ENCODE results near the gene ICAM1. TPM values are rescaled to one million over a fixed set of nuclear protein-coding genes. Genes with fewer than 3 reads are reported as not detected.
A peak's percentile ranks its signal among the peaks of the same experiment; 100 is the strongest.

The ICAM1 gene
- total and polyA plus RNA-seq, 2 of the 13 experiments (the other 11 are each of a cell fraction or from before 2014, with no cell fraction given) = 37.9 to 98.4 TPM

GRCh38 chr19:10320602-10321416 is 49.9 kb downstream of the ICAM1 start:
- ATAC-seq (peak; percentile 4; the same call in 2 of the 3 replicates), DNase-seq (ENCODE audit: low spot score) (no peak), FAIRE-seq (no peak)
- Histone ChIP-seq H3K36me3 (replicated peaks in 1 of 2; ENCODE audit: control insufficient read depth in 1 of 2, insufficient read depth in 2 of 2, low read length in 2 of 2) (peaks cover 32 to 75% of the 10 kb centered on the region in 2 experiments), H3K4me3 (replicated peaks in 1 of 3; ENCODE audit: insufficient read depth in 1 of 3, low read depth in 2 of 3, low read length in 3 of 3) (no peak overlapping the region), H4K20me1 (ENCODE audit: insufficient read depth, low read length) (no peaks in the 10 kb centered on the region; the same call in 1 of the 2 replicates), H3K79me2 (ENCODE audit: insufficient read depth, low read length) (no peaks in the 10 kb centered on the region), H3K9ac (ENCODE audit: insufficient read depth, low read depth, low read length) (no peak overlapping the region), H2AFZ (ENCODE audit: low read length) (no peak overlapping the region), H3K27ac (ENCODE audit: extremely low read length, insufficient read depth, low read length) (no peak overlapping the region), H3K4me2 (ENCODE audit: low read depth, low read length) (no peak overlapping the region), H3K27me3 (ENCODE audit: control insufficient read depth in 1 of 2, insufficient read depth in 2 of 2, low read length in 2 of 2) (no peaks in the 10 kb centered on the region), H3K4me1 (ENCODE audit: insufficient read depth, low read length) (peaks cover 6% of the 10 kb centered on the region), H3K9me3 (ENCODE audit: low read length) (no peaks in the 10 kb centered on the region)
- TF ChIP-seq RBFOX2 (IDR thresholded peaks at IDR 0.05; ENCODE audit: low read depth, low read length) (peak; percentile 62), ZNF124 (CRISPR knock-in tag; IDR thresholded peaks at IDR 0.05) (no peak), WIZ (CRISPR knock-in tag; IDR thresholded peaks at IDR 0.05) (no peak), POLR2AphosphoS2 (IDR thresholded peaks at IDR 0.05; ENCODE audit: low read depth, low read length) (no peak)
- ChIA-PET POLR2A (interaction anchor here (0.6 to 2.4 kb wide), 2 partner anchors 11 to 15 kb away, joined by 3 to 10 read pairs; no protein-coding TSS in a partner anchor), CTCF (ENCODE audit: low intra/inter-chr PET ratio, low total read pairs) (no interaction called here)
- intact Hi-C loops (cut with micrococcal nuclease; ENCODE audit: unreplicated experiment) (no loop called here), in situ Hi-C loops (cut with HindIII; ENCODE audit: extremely low pct_ligation_motif_present, low pct_unique_long_range_greater_than_20kb) (no loop called here)
- no TSS peak for BruUV-seq (replicated peaks)
- 97% methylated on average over 11 of the region's 32 CpGs for WGBS (ENCODE audit: low lambda C conversion rate)

- intact Hi-C loops (cut with micrococcal nuclease; ENCODE audit: unreplicated experiment) = no loop called here
- FAIRE-seq = no peak
- Histone ChIP-seq H2AFZ (ENCODE audit: low read length) (no peak overlapping the region), H3K27ac (ENCODE audit: extremely low read length, insufficient read depth, low read length) (no peak overlapping the region), H3K79me2 (ENCODE audit: insufficient read depth, low read length) (no peaks in the 10 kb centered on the region), H3K4me3 (replicated peaks in 1 of 3; ENCODE audit: insufficient read depth in 1 of 3, low read depth in 2 of 3, low read length in 3 of 3) (no peak overlapping the region), H3K9me3 (ENCODE audit: low read length) (no peaks in the 10 kb centered on the region), H3K4me2 (ENCODE audit: low read depth, low read length) (no peak overlapping the region), H3K27me3 (ENCODE audit: control insufficient read depth in 1 of 2, insufficient read depth in 2 of 2, low read length in 2 of 2) (no peaks in the 10 kb centered on the region), H4K20me1 (ENCODE audit: insufficient read depth, low read length) (no peaks in the 10 kb centered on the region), H3K4me1 (ENCODE audit: insufficient read depth, low read length) (no peaks in the 10 kb centered on the region), H3K36me3 (replicated peaks in 1 of 2; ENCODE audit: control insufficient read depth in 1 of 2, insufficient read depth in 2 of 2, low read length in 2 of 2) (peaks cover 33 to 78% of the 10 kb centered on the region in 2 experiments), H3K9ac (ENCODE audit: insufficient read depth, low read depth, low read length) (no peak overlapping the region)
- DNase-seq (ENCODE audit: low spot score) = no peak
- ChIA-PET POLR2A (interaction anchor here (2.4 kb wide), 1 partner anchor 11 kb away, joined by 10 read pairs; no protein-coding TSS in a partner anchor), CTCF (ENCODE audit: low intra/inter-chr PET ratio, low total read pairs) (no interaction called here)
- no peak; the same call in 2 of the 3 replicates for ATAC-seq
- 96% methylated on average over 6 of the region's 11 CpGs for WGBS (ENCODE audit: low lambda C conversion rate)
- no TSS peak for BruUV-seq (replicated peaks)
- in situ Hi-C loops (cut with HindIII; ENCODE audit: extremely low pct_ligation_motif_present, low pct_unique_long_range_greater_than_20kb) = no loop called here
- no peak for TF ChIP-seq ZNF383 (CRISPR knock-in tag; IDR thresholded peaks at IDR 0.05; ENCODE audit: borderline replicate concordance)
- peak; percentile 81 for TF ChIP-seq AGO2 (optimal IDR thresholded peaks at IDR 0.05; ENCODE audit: low read depth, low read length)
Measured at GRCh38 chr19:10321417-10321797, 50.5 kb downstream of the ICAM1 start.

All from HepG2 (cell line).